Natural killer cell treated with Interleukin-12 subunit alpha and Interleukin-12 subunit beta and Interleukin-15 and Interleukin-18, amount 100 ng/mL, for 72 hours (primary cell): ENCODE measurements around the gene INSM2. TPM values are rescaled to one million over a fixed set of nuclear protein-coding genes. Genes with fewer than 3 reads are reported as not detected.

ENCODE experiments used
- ATAC-seq, 2 donors: fragments of 150-1000 bp; cut with Tn5 transposase in 1 of 2; sonication (Bioruptor Pico), chemical (Tn5 transposase) in 1 of 2; 2 replicates each; pipeline ENCODE4 v1.10.0; 2021
- DNase-seq: peaks from one replicate; pipeline ENCODE4 v3.0.0; 2022; ENCODE audit warnings: low spot score
- H3K27ac Mint-ChIP-seq, 2 donors: 1 replicate in 1 of 2; 2 replicates in 1 of 2; pipeline ENCODE4 v1.8.0; 2022; ENCODE audit warnings: mixed read lengths in 2 of 2, mild to moderate bottlenecking in 1 of 2, moderate library complexity in 1 of 2
- H3K27me3 Mint-ChIP-seq, 2 donors: 1 replicate in 1 of 2; 2 replicates in 1 of 2; pipeline ENCODE4 v1.8.0; 2022; ENCODE audit warnings: mixed read lengths in 2 of 2
- H3K36me3 Mint-ChIP-seq: one replicate; pipeline ENCODE4 v1.8.0; 2022; ENCODE audit warnings: mixed read lengths
- H3K4me1 Mint-ChIP-seq, 2 donors: 1 replicate in 1 of 2; 2 replicates in 1 of 2; pipeline ENCODE4 v1.8.0; 2022; ENCODE audit warnings: low read depth in 2 of 2, mixed read lengths in 2 of 2, mild to moderate bottlenecking in 1 of 2
- H3K4me3 Mint-ChIP-seq: one replicate; pipeline ENCODE4 v1.8.0; 2022; ENCODE audit warnings: mixed read lengths
- H3K9me3 Mint-ChIP-seq: 2 replicates; pipeline ENCODE4 v1.8.0; 2022; ENCODE audit warnings: mixed read lengths
- total RNA-seq, 2 donors: library from RNA; stranded (reverse); gene quantifications; one replicate each; pipeline ENCODE4 v1.2.3, GENCODE V29; 2022

The INSM2 gene, protein sequence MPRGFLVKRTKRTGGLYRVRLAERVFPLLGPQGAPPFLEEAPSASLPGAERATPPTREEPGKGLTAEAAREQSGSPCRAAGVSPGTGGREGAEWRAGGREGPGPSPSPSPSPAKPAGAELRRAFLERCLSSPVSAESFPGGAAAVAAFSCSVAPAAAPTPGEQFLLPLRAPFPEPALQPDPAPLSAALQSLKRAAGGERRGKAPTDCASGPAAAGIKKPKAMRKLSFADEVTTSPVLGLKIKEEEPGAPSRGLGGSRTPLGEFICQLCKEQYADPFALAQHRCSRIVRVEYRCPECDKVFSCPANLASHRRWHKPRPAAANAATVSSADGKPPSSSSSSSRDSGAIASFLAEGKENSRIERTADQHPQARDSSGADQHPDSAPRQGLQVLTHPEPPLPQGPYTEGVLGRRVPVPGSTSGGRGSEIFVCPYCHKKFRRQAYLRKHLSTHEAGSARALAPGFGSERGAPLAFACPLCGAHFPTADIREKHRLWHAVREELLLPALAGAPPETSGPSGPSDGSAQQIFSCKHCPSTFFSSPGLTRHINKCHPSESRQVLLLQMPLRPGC
- not detected for total RNA-seq

- peak; percentile 88 to 91 for ATAC-seq
- H3K9me3 Mint-ChIP-seq = no peaks in the 10 kb centered on the region
- peaks cover 6 to 10% of the 10 kb centered on the region in 2 donors for H3K4me1 Mint-ChIP-seq
- no peaks in the 10 kb centered on the region for H3K36me3 Mint-ChIP-seq
- peaks cover 33 to 49% of the 10 kb centered on the region in 2 donors for H3K27me3 Mint-ChIP-seq
- H3K4me3 Mint-ChIP-seq = peak within 1 kb of the TSS; percentile 79
- peak; percentile 77 for DNase-seq
- no peak within 1 kb of the TSS for H3K27ac Mint-ChIP-seq
Measured at GRCh38 chr14:35533357-35534207, at the start of gene INSM2. Gene INSM2 (plus strand): TSS chr14:35534164. CDS start chr14:35534253, 89 bp downstream.

DNA sequence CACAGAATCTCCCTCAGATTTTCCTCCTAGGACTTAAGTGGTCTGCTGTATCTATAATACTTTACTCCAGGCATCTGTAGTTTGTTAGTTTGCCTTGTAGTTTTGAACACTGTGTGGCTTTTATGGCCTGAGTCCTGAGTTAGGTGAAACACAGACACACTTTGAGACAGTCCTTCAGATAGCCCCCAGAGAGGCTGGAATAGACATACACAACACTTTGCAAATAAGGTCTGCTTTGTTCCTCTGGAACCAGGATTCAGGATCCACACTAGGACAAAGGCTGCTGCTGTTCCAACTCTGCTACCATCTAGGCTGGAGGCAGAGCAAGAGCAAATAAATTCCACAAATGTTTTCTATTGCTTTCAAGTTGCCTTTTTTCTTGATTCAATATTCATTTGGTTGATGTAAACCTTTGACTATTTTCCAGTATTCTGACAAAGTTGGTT lies 41.4 kb upstream of the INSM2 start:
- Mint-ChIP-seq H3K27me3 (peaks cover 14 to 31% of the 10 kb centered on the region in 2 donors), H3K27ac (no peak overlapping the region), H3K36me3 (peaks cover 6% of the 10 kb centered on the region), H3K4me1 (no peaks in the 10 kb centered on the region), H3K9me3 (peaks cover 3% of the 10 kb centered on the region), H3K4me3 (no peak overlapping the region)
- ATAC-seq (no peak), DNase-seq (no peak)

GRCh38 chr14:35495278-35495677 lies 38.7 kb upstream of the INSM2 start:
- peaks cover 3% of the 10 kb centered on the region for H3K9me3 Mint-ChIP-seq

DNA sequence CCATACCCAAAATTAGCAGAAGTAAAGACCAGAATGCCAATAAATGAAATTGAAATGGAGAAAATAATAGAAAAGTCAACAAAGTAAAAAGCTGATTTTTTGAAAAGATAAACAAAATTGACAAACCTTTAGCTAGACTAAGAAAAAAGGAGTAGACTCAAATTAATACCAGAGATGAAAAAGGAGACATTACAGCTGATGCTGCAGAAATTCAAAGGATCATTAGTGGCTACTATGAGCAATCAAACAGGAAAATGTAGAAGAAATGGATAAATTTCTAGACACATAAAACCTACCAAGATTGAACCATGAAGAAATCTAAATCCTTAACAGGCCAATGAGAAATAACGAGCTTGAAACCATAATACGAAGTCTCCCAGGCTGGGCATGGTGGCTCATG lies 34.8 kb upstream of the INSM2 start:
- no peak overlapping the region for H3K4me3 Mint-ChIP-seq
- peaks cover 4% of the 10 kb centered on the region for H3K36me3 Mint-ChIP-seq
- H3K27ac Mint-ChIP-seq = no peak overlapping the region
- no peaks in the 10 kb centered on the region for H3K4me1 Mint-ChIP-seq
- no peak for ATAC-seq
- H3K27me3 Mint-ChIP-seq = peaks cover 36 to 60% of the 10 kb centered on the region in 2 donors
- H3K9me3 Mint-ChIP-seq = no peaks in the 10 kb centered on the region
- no peak for DNase-seq

More at GRCh38 chr14:35495278-35495677, 38.7 kb upstream of the INSM2 start:
- no peaks in the 10 kb centered on the region for H3K4me1 Mint-ChIP-seq
- DNase-seq (no peak), ATAC-seq (no peak)
- peaks cover 31 to 48% of the 10 kb centered on the region in 2 donors for H3K27me3 Mint-ChIP-seq
- peaks cover 10% of the 10 kb centered on the region for H3K36me3 Mint-ChIP-seq
- no peak overlapping the region for H3K27ac Mint-ChIP-seq
- H3K4me3 Mint-ChIP-seq = no peak overlapping the region

- peaks cover 30 to 43% of the 10 kb centered on the region in 2 donors for H3K27me3 Mint-ChIP-seq
- H3K27ac Mint-ChIP-seq = no peak overlapping the region
- ATAC-seq (no peak), DNase-seq (no peak)
- H3K4me3 Mint-ChIP-seq = no peak overlapping the region
- H3K4me1 Mint-ChIP-seq = peaks cover 0 to 3% of the 10 kb centered on the region in 2 donors
- peaks cover 4% of the 10 kb centered on the region for H3K36me3 Mint-ChIP-seq
- H3K9me3 Mint-ChIP-seq = no peaks in the 10 kb centered on the region
Measured at GRCh38 chr14:35503646-35504045, 30.3 kb upstream of the INSM2 start.

GRCh38 chr14:35504260-35504659 lies 29.7 kb upstream of the INSM2 start:
- no peaks in the 10 kb centered on the region for H3K9me3 Mint-ChIP-seq
- no peak overlapping the region for H3K27ac Mint-ChIP-seq
- ATAC-seq (no peak), DNase-seq (no peak)
- peaks cover 0 to 3% of the 10 kb centered on the region in 2 donors for H3K4me1 Mint-ChIP-seq
- no peaks in the 10 kb centered on the region for H3K36me3 Mint-ChIP-seq
- H3K27me3 Mint-ChIP-seq = peaks cover 30 to 37% of the 10 kb centered on the region in 2 donors
- H3K4me3 Mint-ChIP-seq = no peak overlapping the region

- Mint-ChIP-seq H3K36me3 (no peaks in the 10 kb centered on the region), H3K27ac (no peak overlapping the region), H3K4me1 (peaks cover 0 to 3% of the 10 kb centered on the region in 2 donors), H3K27me3 (peaks cover 18 to 22% of the 10 kb centered on the region in 2 donors), H3K9me3 (no peaks in the 10 kb centered on the region), H3K4me3 (no peak overlapping the region)
- no peak for DNase-seq
- ATAC-seq = no peak
Measured at GRCh38 chr14:35506461-35506860, 27.5 kb upstream of the INSM2 start.

GRCh38 chr14:35506927-35507326 lies 27.0 kb upstream of the INSM2 start:
- H3K36me3 Mint-ChIP-seq = no peaks in the 10 kb centered on the region
- ATAC-seq (no peak), DNase-seq (no peak)

DNA sequence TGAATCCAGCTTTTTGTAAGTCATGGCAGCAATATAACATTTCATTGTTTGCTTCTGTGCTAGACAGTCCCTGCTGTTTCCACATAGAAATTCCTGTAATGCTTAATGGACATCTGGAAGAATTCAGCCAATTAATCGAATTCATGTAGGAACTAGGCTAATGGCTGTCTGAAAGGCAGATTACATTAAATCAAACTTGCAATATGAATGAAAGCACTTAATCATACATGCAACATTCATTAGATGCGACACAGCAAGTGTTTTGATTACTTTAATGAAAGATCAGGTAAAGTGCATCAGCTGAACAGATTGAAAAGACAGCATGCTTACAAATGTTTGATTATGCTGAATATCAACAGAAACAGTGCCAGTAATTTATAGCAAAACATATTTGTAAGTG lies 24.1 kb upstream of the INSM2 start:
- Mint-ChIP-seq H3K9me3 (no peaks in the 10 kb centered on the region), H3K4me1 (peaks cover 0 to 3% of the 10 kb centered on the region in 2 donors), H3K27me3 (peaks cover 5 to 14% of the 10 kb centered on the region in 2 donors), H3K36me3 (no peaks in the 10 kb centered on the region), H3K4me3 (no peak overlapping the region), H3K27ac (no peak overlapping the region)
- DNase-seq (no peak), ATAC-seq (no peak)

More at GRCh38 chr14:35506927-35507326, 27.0 kb upstream of the INSM2 start:
- Mint-ChIP-seq H3K4me3 (no peak overlapping the region), H3K9me3 (no peaks in the 10 kb centered on the region), H3K4me1 (peaks cover 0 to 3% of the 10 kb centered on the region in 2 donors), H3K27me3 (peaks cover 14 to 18% of the 10 kb centered on the region in 2 donors), H3K27ac (no peak overlapping the region)

DNA sequence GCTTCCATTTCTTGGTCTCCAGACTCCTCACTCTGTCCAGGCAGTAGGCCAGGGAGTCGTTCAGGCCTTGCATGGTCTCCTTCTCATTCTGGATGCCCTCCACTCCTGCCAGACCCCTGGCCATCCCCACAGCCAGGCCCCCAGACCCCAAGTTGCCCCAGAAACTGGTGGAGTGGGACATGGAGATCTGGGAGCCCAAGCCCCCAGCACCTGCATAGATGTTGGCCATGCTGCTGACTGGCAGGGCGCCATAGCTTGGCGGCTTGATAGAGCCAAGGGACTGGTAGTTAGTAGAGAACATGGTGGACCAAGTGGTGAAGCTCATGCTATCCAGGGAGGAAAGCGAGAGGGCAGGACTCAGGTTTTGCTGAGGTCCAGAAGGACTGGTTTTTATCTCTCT lies 21.2 kb upstream of the INSM2 start:
- no peaks in the 10 kb centered on the region for H3K4me1 Mint-ChIP-seq
- H3K36me3 Mint-ChIP-seq = no peaks in the 10 kb centered on the region
- peaks cover 5 to 11% of the 10 kb centered on the region in 2 donors for H3K27me3 Mint-ChIP-seq
- no peak overlapping the region for H3K4me3 Mint-ChIP-seq
- no peak for DNase-seq
- ATAC-seq = no peak
- no peaks in the 10 kb centered on the region for H3K9me3 Mint-ChIP-seq
- H3K27ac Mint-ChIP-seq = no peak overlapping the region

DNA sequence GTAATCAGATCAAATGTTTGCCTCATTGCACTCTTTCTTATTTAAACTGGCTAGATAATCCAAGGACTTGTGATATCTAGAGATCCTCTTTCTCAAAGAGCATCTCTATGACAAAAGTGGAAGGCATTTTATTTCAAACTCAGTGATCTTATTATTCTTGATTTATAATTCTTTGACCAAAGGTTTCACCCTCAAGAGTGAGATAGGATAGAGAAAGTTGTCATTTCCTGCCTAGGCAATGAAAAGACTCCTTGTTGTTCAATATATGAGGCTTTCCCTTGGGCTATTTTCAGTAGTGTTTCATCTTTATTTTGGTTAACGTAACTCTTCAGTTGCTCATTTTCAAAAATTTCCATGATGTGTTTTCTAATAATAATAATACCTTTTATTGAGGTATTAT lies 18.0 kb upstream of the INSM2 start:
- ATAC-seq = no peak
- H3K4me3 Mint-ChIP-seq = no peak overlapping the region
- no peak overlapping the region for H3K27ac Mint-ChIP-seq

DNA sequence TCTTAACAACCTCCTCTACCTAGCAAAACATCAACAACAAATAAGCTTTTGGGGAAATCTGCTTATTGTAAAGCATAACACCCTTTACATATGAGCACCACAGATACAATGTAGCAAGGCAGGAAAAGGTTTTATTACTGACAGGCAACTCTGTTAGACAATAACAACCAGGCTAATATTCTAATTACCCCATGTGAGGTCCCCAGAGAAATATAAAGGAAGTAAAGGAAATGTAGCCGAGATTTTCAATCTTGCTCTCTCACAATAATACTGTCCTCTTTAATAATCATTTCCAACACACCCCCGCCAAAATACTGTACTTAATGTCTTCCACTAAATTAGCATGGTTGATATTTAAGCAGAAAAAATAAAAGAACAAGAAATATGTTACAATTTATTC lies 14.0 kb upstream of the INSM2 start:
- ATAC-seq (no peak), DNase-seq (no peak)
- Mint-ChIP-seq H3K36me3 (no peaks in the 10 kb centered on the region), H3K27ac (no peak overlapping the region), H3K9me3 (no peaks in the 10 kb centered on the region), H3K4me1 (no peaks in the 10 kb centered on the region), H3K4me3 (no peak overlapping the region), H3K27me3 (peaks cover 25 to 34% of the 10 kb centered on the region in 2 donors)

More for the DNA sequence above, 18.0 kb upstream of the INSM2 start:
- no peak for DNase-seq
- H3K36me3 Mint-ChIP-seq = no peaks in the 10 kb centered on the region
- no peaks in the 10 kb centered on the region for H3K4me1 Mint-ChIP-seq
- peaks cover 14% of the 10 kb centered on the region in 2 donors for H3K27me3 Mint-ChIP-seq
- H3K9me3 Mint-ChIP-seq = no peaks in the 10 kb centered on the region

- DNase-seq (no peak), ATAC-seq (no peak)
- H3K27ac Mint-ChIP-seq = no peak overlapping the region
- H3K9me3 Mint-ChIP-seq = no peaks in the 10 kb centered on the region
- peaks cover 40 to 65% of the 10 kb centered on the region in 2 donors for H3K27me3 Mint-ChIP-seq
- no peaks in the 10 kb centered on the region for H3K36me3 Mint-ChIP-seq
- H3K4me3 Mint-ChIP-seq = no peak overlapping the region
- H3K4me1 Mint-ChIP-seq = no peaks in the 10 kb centered on the region
Measured at GRCh38 chr14:35525695-35526094, 8.3 kb upstream of the INSM2 start.
